ES-I3 (cell line): Measurements from ENCODE around the gene SLC6A1.
A peak's percentile ranks its signal among the peaks of the same experiment; 100 is the strongest.
"Not testable (repeated sequence)": the region's sequence is repeated elsewhere in the genome, so short reads cannot be mapped to it uniquely, and the experiment has no call there.

ENCODE experiments used
- H3K36me3 ChIP-seq: 2 replicates; pipeline ENCODE4 v1.6.1; 2013; ENCODE audit warnings: mild to moderate bottlenecking, low read length, control low read depth, moderate library complexity; ENCODE audit not compliant: insufficient read depth
- H3K4me1 ChIP-seq: 2 replicates; pipeline ENCODE4 v1.6.1; 2013; ENCODE audit warnings: mild to moderate bottlenecking, control low read depth, low read length; ENCODE audit not compliant: insufficient read depth
- H3K9ac ChIP-seq: 2 replicates; pipeline ENCODE4 v1.6.1; 2013; ENCODE audit warnings: low read depth, mild to moderate bottlenecking, low read length, moderate library complexity
- H3K9me3 ChIP-seq: 2 replicates; pipeline ENCODE4 v1.6.1; 2013; ENCODE audit warnings: mild to moderate bottlenecking, low read length, moderate library complexity; ENCODE audit not compliant: control insufficient read depth, insufficient read depth

SLC6A1 gene

GRCh38 chr3:11061268-11061871 is 68.8 kb downstream of the SLC6A1 start:
- H3K4me1 ChIP-seq, H3K36me3 ChIP-seq, H3K9me3 ChIP-seq: not testable (repeated sequence)
- H3K9ac ChIP-seq, result peak overlapping the region; percentile 52; the same call in 1 of the 2 replicates

DNA sequence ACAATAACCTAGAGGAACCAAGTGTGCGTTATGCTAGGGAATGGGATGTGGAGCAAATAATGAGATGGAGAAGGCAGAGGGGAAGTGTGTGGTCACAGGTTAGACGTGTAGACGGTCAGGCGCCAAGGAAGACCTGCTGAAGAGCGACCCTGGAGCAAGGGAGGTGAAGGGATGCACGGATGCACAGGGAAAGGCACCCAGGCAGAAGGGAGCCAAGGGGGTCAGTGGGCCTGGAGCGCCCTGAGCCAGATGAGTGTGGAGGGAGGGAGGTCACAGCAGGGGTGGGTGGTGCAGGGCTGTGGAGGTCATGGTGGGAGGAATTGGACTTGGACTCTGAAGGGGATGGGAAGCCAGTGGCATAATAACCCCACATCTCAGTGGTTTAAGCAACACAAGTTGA is 70.2 kb downstream of the SLC6A1 start:
- Histone ChIP-seq H3K36me3 (no peaks in the 10 kb centered on the region), H3K9ac (no peak overlapping the region), H3K9me3 (peaks cover 5% of the 10 kb centered on the region; the same call in 1 of the 2 replicates), H3K4me1 (no peaks in the 10 kb centered on the region)

DNA sequence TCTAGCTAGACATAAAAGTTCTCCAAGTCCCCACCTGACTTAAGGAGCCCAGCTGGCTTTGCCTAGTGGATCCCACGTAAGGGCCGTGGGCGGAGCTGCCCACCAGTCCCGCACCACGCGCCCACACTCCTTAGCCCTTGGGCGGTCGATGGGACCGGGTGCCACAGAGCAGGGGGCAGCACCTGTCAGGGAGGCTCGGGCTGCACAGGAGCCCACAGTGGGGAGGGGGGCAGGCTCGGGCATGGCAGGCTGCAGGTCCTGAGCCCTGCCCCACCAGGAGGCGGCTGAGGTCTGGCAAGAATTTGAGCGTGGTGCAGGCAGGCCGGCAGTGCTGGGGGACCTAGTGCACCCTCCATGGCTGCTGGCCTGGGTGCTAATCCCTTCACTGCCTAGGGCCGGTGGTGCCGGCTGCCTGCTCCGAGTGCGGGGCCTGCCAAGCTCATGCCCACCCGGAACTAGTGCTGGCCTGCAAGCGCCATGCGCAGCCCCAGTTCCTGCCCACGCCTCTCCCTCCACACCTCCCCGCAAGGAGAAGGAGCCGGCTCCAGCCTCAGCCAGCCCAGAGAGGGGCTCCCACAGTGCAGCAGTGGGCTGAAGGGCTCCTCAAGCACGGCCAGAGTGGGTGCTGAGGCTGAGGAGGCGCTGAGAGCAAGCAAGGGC is 78.7 kb downstream of the SLC6A1 start:
- Histone ChIP-seq H3K9me3 (no peaks in the 10 kb centered on the region; the same call in 1 of the 2 replicates), H3K9ac (no peak overlapping the region), H3K4me1 (no peaks in the 10 kb centered on the region), H3K36me3 (no peaks in the 10 kb centered on the region)

- no peaks in the 10 kb centered on the region; the same call in 1 of the 2 replicates for H3K9me3 ChIP-seq
- no peaks in the 10 kb centered on the region for H3K36me3 ChIP-seq
- no peak overlapping the region for H3K9ac ChIP-seq
- H3K4me1 ChIP-seq, result no peaks in the 10 kb centered on the region
Observed at GRCh38 chr3:11072631-11073030, 80.1 kb downstream of the SLC6A1 start.

- no peak overlapping the region for H3K9ac ChIP-seq
- H3K36me3 ChIP-seq, result no peaks in the 10 kb centered on the region
- H3K4me1 ChIP-seq, result no peaks in the 10 kb centered on the region
- H3K9me3 ChIP-seq, result no peaks in the 10 kb centered on the region
Observed at GRCh38 chr3:11074011-11074410, 81.5 kb downstream of the SLC6A1 start.

GRCh38 chr3:11074451-11074850 is 81.9 kb downstream of the SLC6A1 start:
- Histone ChIP-seq H3K9me3 (no peaks in the 10 kb centered on the region), H3K9ac (no peak overlapping the region), H3K4me1 (no peaks in the 10 kb centered on the region), H3K36me3 (no peaks in the 10 kb centered on the region)

- not testable (repeated sequence) for H3K9ac ChIP-seq, H3K9me3 ChIP-seq, H3K36me3 ChIP-seq, H3K4me1 ChIP-seq
Observed at GRCh38 chr3:11075122-11075521, 82.6 kb downstream of the SLC6A1 start.

DNA sequence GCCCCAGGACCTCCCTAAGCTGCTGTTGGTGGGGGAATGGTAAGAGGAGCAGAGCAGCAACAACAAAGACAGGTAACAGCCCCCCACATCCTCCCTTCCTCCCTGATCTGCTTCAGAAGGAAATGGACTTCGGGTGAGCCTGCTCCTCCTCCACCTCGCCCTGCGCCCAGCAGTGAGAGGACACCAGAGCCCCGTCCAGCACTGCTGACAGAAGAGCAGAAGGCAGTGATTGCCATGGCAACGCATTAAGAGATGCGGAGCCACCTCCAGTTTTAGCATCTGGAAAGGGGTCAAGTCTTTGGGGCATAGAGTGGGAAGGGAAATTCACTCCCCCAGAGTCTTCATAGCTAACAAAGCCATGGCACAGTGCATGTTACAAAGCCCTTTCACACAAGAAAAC is 84.2 kb downstream of the SLC6A1 start:
- Histone ChIP-seq H3K36me3 (no peaks in the 10 kb centered on the region), H3K4me1 (no peaks in the 10 kb centered on the region), H3K9ac (no peak overlapping the region), H3K9me3 (no peaks in the 10 kb centered on the region)

DNA sequence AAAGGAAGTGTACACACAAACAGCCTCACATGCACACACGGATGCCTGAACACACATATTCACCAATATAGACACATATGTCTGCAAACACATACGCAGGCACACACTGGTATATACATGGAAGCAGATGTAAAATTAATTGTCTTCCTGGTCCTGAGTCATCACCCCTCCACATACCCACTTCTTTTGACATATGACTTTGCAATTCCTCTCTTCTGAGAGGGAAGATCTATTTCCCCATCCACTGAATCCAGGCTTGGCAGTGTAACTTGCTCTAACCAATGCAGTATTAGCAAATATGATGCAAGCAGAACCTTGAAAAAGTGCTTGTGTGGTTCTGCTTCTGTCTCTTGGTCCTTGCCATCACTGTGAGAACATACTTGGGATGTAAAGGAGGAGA is 84.9 kb downstream of the SLC6A1 start:
- Histone ChIP-seq H3K9me3 (no peaks in the 10 kb centered on the region), H3K9ac (no peak overlapping the region), H3K36me3 (no peaks in the 10 kb centered on the region), H3K4me1 (no peaks in the 10 kb centered on the region)

DNA sequence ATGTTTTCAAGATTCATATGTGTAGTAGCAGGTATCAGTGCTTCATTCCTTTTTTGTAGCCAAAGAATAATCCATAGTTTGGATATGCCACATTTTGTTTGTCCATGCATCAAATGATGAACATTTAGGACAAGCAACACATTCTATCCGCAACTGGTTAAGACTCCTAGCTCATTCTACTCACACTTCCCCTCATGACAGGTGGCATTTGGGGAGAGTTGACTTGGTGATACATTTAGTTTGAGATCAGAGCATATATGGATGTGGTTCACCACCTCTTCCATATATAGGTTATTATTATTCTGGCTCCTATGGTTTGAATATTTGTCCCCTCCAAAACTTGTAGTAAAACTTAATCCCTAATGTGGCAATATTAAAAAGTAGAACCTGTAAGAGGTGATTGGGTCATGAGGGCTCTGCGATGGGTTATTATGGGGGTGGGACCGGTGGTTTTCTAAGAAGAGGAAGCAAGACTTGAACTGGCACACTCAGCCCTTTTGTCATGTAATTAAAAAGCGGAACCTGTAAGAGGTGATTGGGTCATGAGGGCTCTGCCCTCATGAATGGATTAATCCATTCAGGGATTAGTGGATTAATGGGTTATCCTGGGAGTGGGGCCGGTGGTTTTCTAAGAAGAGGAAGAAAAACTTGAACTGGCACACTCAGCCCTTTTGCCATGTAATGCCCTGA is 86.4 kb downstream of the SLC6A1 start:
- no peak overlapping the region for H3K9ac ChIP-seq
- no peaks in the 10 kb centered on the region for H3K4me1 ChIP-seq
- no peaks in the 10 kb centered on the region for H3K9me3 ChIP-seq
- no peaks in the 10 kb centered on the region for H3K36me3 ChIP-seq

GRCh38 chr3:11080492-11080891 is 87.9 kb downstream of the SLC6A1 start:
- Histone ChIP-seq H3K9ac (no peak overlapping the region), H3K36me3 (no peaks in the 10 kb centered on the region), H3K4me1 (no peaks in the 10 kb centered on the region), H3K9me3 (no peaks in the 10 kb centered on the region)

GRCh38 chr3:11084098-11084497 is 91.5 kb downstream of the SLC6A1 start:
- H3K36me3 ChIP-seq, result no peaks in the 10 kb centered on the region
- H3K9ac ChIP-seq, result no peak overlapping the region
- H3K4me1 ChIP-seq, result no peaks in the 10 kb centered on the region
- no peaks in the 10 kb centered on the region for H3K9me3 ChIP-seq

GRCh38 chr3:11084677-11085076 is 92.1 kb downstream of the SLC6A1 start:
- Histone ChIP-seq H3K9ac (no peak overlapping the region), H3K36me3 (no peaks in the 10 kb centered on the region), H3K9me3 (no peaks in the 10 kb centered on the region), H3K4me1 (no peaks in the 10 kb centered on the region)

GRCh38 chr3:11085093-11085840 is 92.7 kb downstream of the SLC6A1 start:
- no peaks in the 10 kb centered on the region for H3K36me3 ChIP-seq
- H3K4me1 ChIP-seq, result no peaks in the 10 kb centered on the region
- H3K9me3 ChIP-seq, result no peaks in the 10 kb centered on the region
- H3K9ac ChIP-seq, result no peak overlapping the region
